SK-N-MC (cell line): ENCODE data around the gene ZNF277.

Source experiments
- EZH2 ChIP-seq: fragments of 200-600 bp; sonication (generic); IDR thresholded peaks from one replicate; pipeline ENCODE4 v1.6.1; 2017; ENCODE audit warnings: antibody characterized with exemption
- POLR2AphosphoS5 ChIP-seq: IDR thresholded peaks from 2 replicates; pipeline ENCODE4 v1.6.1; 2012; ENCODE audit warnings: mild to moderate bottlenecking, low read depth, low read length, borderline replicate concordance

- no peak for TF ChIP-seq POLR2AphosphoS5
- no peak for TF ChIP-seq EZH2
Observed at GRCh38 chr7:112168915-112169314, 37.6 kb upstream of the ZNF277 start.
